Progenitor cell of endocrine pancreas (in vitro differentiated cells): ENCODE data around the gene MT1X. TPM values are rescaled to one million over a fixed set of nuclear protein-coding genes. Genes with fewer than 3 reads are reported as not detected.
"Not testable (repeated sequence)": the region's sequence is repeated elsewhere in the genome, so short reads cannot be mapped to it uniquely, and the experiment has no call there.

Experiments
- DNase-seq: peaks from one replicate; pipeline ENCODE4 v3.0.0; 2021; ENCODE audit warnings: low spot score; ENCODE audit not compliant: unreplicated experiment
- H3K27ac Mint-ChIP-seq: 2 replicates; pipeline ENCODE4 v1.8.0; 2021; ENCODE audit warnings: mild to moderate bottlenecking, moderate library complexity, mixed read lengths
- H3K27me3 Mint-ChIP-seq: 2 replicates; pipeline ENCODE4 v1.8.0; 2021; ENCODE audit warnings: mixed read lengths
- H3K36me3 Mint-ChIP-seq: 2 replicates; pipeline ENCODE4 v1.8.0; 2022; ENCODE audit warnings: mixed read lengths; ENCODE audit not compliant: insufficient read depth
- H3K4me1 Mint-ChIP-seq: 2 replicates; pipeline ENCODE4 v1.8.0; 2021; ENCODE audit warnings: low read depth, mixed read lengths
- H3K4me3 Mint-ChIP-seq: 2 replicates; pipeline ENCODE4 v1.8.0; 2021; ENCODE audit warnings: low read depth, mild to moderate bottlenecking, moderate library complexity, mixed read lengths
- H3K9me3 Mint-ChIP-seq: 2 replicates; pipeline ENCODE4 v1.8.0; 2021; ENCODE audit warnings: low read depth, mixed read lengths
- CTCF ChIP-seq: fragments of 200-600 bp; sonication (generic); IDR thresholded peaks from one replicate; pipeline ENCODE4 v1.5.0; 2021; ENCODE audit warnings: antibody characterized with exemption, mild to moderate bottlenecking; ENCODE audit not compliant: unreplicated experiment
- total RNA-seq: library from RNA; stranded (reverse); gene quantifications from 2 replicates; pipeline ENCODE4 v1.2.1, GENCODE V29; 2021

The MT1X gene
- total RNA-seq, 1 donor from 2014 or later: 6.8 TPM

GRCh38 chr16:56711862-56712261 lies 29.6 kb downstream of the MT1X start:
- Mint-ChIP-seq H3K36me3 (no peaks in the 10 kb centered on the region), H3K27ac (no peak overlapping the region), H3K4me1 (no peaks in the 10 kb centered on the region), H3K27me3 (peaks cover 15% of the 10 kb centered on the region), H3K4me3 (no peak overlapping the region), H3K9me3 (no peaks in the 10 kb centered on the region)
- no peak for DNase-seq
- no peak for TF ChIP-seq CTCF

GRCh38 chr16:56713794-56714193 lies 31.5 kb downstream of the MT1X start:
- H3K36me3 Mint-ChIP-seq: no peaks in the 10 kb centered on the region
- no peak for DNase-seq
- peaks cover 12% of the 10 kb centered on the region for H3K27me3 Mint-ChIP-seq
- no peak for TF ChIP-seq CTCF
- H3K4me3 Mint-ChIP-seq: no peak overlapping the region
- no peak overlapping the region for H3K27ac Mint-ChIP-seq
- no peaks in the 10 kb centered on the region for H3K9me3 Mint-ChIP-seq
- no peaks in the 10 kb centered on the region for H3K4me1 Mint-ChIP-seq

- no peaks in the 10 kb centered on the region for H3K36me3 Mint-ChIP-seq
- no peak for DNase-seq
- no peak for TF ChIP-seq CTCF
- no peaks in the 10 kb centered on the region for H3K4me1 Mint-ChIP-seq
- peaks cover 6% of the 10 kb centered on the region for H3K27me3 Mint-ChIP-seq
- no peak overlapping the region for H3K27ac Mint-ChIP-seq
- H3K9me3 Mint-ChIP-seq: no peaks in the 10 kb centered on the region
- H3K4me3 Mint-ChIP-seq: no peak overlapping the region
These were observed 32.9 kb downstream of the MT1X start for GRCh38 chr16:56715126-56715525.

GRCh38 chr16:56716761-56717160 lies 34.5 kb downstream of the MT1X start:
- no peaks in the 10 kb centered on the region for H3K9me3 Mint-ChIP-seq
- no peak for TF ChIP-seq CTCF
- no peak overlapping the region for H3K27ac Mint-ChIP-seq
- no peak for DNase-seq
- H3K4me3 Mint-ChIP-seq: no peak overlapping the region
- H3K36me3 Mint-ChIP-seq: no peaks in the 10 kb centered on the region
- peaks cover 7% of the 10 kb centered on the region for H3K27me3 Mint-ChIP-seq
- no peaks in the 10 kb centered on the region for H3K4me1 Mint-ChIP-seq

- H3K4me3 Mint-ChIP-seq, H3K36me3 Mint-ChIP-seq, H3K27ac Mint-ChIP-seq, H3K4me1 Mint-ChIP-seq, H3K9me3 Mint-ChIP-seq, DNase-seq: not testable (repeated sequence)
- H3K27me3 Mint-ChIP-seq: peaks cover 12% of the 10 kb centered on the region
These were observed 35.3 kb downstream of the MT1X start for GRCh38 chr16:56717532-56717931.

GRCh38 chr16:56722200-56722842 lies 40.1 kb downstream of the MT1X start:
- Mint-ChIP-seq H3K4me1 (no peaks in the 10 kb centered on the region), H3K27me3 (peaks cover 17% of the 10 kb centered on the region), H3K27ac (no peak overlapping the region), H3K4me3 (no peak overlapping the region), H3K36me3 (no peaks in the 10 kb centered on the region), H3K9me3 (peaks cover 8% of the 10 kb centered on the region)
- no peak for TF ChIP-seq CTCF
- no peak for DNase-seq
